Amniotic epithelial cell (primary cell): ENCODE measurements around the gene IP6K1.
A peak's percentile ranks its signal among the peaks of the same experiment; 100 is the strongest.
"Not testable (repeated sequence)": the region's sequence is repeated elsewhere in the genome, so short reads cannot be mapped to it uniquely, and the experiment has no call there.

Experiments used
- DNase-seq: peaks from one replicate; pipeline ENCODE4 v3.0.0-alpha.2; 2010; ENCODE audit warnings: low read depth

Gene IP6K1

DNA sequence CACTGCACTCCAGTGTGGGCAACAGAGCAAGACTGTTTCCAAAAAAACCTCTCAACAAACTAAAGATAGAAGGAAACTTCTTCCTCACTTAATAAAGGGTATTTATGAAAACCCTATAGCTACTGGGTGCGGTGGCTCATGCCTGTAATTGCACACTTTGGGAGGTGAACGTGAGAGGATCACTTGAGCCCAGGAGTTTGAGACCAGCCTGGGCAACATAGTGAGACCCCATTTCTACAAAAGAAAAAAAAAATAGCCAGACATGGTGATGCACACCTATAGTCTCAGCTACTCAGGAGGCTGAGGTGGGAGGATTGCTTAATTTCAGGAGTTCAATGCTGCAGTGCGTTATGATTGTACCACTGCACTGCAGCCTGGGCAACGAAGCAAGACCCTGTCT, 22.4 kb downstream of the IP6K1 start:
- no peak for DNase-seq

DNA sequence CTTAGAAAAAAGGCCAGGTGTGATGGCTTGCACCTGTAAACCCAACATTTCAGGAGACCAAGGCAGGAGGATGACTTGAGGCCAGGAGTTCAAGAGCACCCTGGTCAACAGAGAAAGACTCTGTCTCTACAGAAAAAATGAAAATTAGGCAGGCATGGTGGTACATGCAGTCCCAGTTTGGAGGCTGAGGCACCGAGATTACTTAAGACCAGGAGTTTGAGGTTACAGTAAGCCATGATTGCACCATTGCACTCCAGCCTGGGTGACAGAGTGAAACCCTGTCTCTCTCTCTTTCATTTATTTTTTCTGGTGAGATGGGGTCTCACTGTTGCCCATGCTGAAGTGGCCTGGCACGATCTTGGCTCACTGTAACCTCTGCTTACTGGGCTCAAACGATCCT, 24.7 kb downstream of the IP6K1 start:
- peak; percentile 61 for DNase-seq

DNA sequence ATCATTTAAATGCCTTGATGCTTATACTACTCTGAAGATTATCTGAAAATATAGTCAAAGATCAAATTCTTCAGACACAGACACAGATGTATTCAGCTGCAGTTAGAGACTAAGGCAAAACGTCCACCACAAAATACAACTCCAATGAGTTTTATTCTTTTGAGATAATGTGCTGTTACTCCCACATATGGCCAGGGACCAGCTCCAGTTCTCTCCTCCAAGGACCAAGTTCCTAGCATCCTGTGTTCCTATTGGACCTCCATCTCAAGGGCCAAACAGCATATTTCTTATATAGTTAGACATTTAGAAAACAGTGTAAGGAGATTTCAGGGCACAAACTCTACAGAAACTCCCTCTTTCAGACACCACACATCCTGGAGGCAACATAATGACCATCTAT, 27.1 kb downstream of the IP6K1 start:
- DNase-seq: peak; percentile 69

DNA sequence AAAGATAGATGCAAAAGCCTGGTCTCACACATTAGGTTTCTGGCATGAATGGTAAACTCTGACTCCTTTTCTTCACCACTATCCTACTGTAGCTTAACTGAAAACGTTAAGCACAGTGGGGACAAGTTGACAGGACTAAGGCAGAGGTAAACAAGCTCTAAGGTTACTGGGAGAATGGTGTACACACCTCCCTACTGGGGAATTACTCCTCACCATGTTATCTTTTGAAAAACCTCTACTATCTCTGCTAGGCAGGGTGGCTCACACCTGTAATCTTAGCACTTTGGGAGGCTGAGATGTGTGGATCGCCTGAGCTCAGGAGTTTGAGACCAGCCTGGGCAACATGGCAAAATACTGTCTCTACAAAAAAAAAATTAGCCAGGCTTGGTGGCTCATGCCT, 29.1 kb downstream of the IP6K1 start:
- no peak for DNase-seq

DNA sequence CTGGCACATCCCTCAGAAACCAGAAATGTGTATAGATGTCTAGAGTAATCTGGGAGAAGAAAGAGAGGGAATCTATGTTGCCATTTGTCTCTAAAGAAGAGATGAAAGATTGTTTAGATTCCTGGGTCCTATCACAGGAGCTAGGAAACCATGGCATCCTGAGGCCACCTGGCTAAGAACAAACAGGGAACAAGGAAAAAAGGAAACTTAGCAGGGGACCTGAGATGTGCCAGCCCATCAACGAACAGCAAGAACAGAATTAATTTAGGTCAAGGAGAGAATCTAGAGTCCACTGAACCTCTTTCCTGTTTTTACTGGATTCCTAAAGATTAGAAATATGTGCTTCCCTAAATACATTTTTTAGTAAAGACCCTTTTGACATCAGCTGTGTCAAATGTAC, 30.3 kb downstream of the IP6K1 start:
- no peak for DNase-seq

DNA sequence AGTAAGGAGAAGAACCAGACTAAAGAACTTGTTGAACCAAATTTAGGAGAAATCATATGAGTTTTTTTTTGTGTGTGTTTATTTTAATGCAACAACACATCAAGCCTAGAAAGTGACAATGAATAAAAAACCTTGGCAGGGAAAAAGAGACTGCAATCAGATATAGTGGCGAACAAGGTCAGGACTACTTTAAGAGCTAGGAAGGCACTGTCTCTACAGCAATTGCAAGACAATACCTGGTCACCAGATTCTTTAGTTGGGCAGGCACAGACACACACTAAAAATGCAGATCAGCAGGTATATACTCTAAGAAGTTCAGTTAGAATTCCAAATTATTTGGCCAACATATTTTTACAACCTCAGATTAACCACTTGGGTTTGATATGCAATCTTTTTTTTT, 31.8 kb downstream of the IP6K1 start:
- no peak for DNase-seq

DNA sequence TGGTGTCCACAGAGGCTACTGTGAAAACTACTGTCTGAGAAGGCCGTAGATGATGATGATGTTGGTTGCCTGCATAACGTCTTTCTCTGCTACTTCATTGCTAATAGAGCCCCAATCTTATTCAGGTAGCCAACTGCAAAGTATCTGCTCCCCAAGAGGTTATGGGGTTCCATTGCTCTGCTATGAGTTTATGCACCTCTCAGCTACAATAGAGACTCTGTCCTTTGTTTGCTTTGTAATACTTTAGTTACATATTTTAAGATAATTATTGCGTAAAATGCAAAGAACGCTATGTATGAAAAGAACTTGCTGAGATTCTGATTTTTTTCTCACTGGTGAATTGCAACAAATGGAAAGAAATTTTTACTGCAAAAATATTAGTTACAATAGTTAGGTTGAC, 34.8 kb downstream of the IP6K1 start:
- no peak for DNase-seq

DNA sequence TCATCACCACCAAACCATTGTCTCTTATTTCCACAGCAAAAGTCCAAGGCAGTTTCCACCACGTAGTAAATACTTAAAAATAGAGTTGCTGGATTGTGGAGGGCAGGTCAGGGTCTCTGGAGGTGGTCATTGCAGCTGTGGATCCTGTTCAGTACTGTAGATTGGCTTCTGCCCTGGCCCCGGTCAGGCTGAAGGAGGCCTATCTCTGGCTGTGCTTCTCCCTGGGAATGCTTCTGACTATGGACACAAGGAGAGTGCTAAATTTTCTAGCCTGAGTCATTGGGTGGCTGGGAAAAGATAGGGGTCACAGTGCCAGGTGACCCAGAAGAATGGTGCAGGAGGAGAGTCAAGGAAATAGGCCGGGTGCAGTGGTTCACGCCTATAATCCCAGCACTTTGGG, 36.3 kb downstream of the IP6K1 start:
- no peak for DNase-seq

DNA sequence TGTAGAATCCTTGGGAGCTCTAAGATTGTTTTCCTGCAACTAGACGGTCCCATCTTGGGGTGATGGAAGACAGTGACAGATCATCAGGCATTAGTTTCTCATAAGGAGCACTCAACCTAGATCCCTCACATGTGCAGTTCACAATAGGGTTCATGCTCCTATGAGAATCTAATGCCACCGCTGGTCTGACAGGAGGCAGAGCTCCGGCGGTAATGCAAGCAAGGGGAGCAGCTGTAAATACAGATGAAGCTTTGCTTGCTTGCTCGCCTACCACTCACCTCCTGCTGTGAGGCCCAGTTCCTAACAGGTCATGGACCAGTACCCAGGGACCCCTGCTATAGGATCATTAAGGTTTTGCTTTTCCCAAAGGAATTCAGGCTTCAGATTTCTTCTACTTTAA, 37.5 kb downstream of the IP6K1 start:
- not testable (repeated sequence) for DNase-seq

DNA sequence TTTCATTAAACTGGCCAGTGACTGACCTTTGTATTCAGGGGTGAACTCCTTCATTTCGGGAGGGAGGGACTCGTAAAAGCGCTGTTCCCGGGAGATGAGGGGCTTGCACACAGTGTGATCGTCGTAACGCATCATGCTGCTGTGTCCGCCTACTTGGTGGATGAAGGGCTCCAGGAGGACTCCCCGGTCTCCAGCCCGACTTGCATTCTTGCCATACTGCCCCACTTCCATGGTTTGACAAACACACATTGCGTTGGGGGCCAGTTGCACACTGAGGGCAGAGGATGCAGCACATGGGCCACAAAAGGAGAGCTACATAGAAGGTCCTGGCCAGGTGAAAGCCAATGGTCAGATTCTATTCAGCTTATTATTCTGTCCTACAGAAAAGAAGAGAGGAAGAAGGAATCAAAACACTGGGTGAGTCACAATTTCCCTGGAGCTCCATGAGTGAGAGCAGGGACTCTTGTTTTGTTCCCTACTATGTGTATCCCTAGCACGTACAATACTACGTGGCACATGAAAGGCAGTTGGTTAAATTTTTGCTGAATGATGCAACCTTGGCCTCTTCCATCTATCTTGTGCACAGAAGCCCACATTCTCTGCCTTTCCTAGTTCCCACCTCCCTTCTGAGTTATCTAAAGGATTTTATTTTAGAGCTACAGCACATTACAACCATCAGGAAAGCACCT, 38.4 kb downstream of the IP6K1 start:
- peak; percentile 86 for DNase-seq

DNA sequence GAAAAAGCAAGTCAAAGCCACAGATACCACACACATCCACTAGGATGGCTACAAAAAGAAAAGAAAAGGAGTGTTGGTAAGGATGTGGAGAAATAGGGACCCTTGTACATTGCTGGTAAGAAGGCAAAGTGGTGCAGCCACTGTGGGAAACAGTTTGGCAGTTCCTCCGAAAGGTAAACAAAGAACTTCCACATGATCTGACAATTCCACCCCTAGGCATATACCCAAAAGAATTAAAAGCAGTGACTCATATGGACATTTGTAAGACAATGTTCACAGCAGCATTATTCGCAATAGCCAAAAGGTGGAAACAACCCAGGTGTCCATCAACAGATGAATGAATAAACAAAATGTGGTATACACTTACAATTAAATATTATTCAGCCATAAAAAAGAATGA, 40.4 kb downstream of the IP6K1 start:
- DNase-seq: peak; percentile 17

DNA sequence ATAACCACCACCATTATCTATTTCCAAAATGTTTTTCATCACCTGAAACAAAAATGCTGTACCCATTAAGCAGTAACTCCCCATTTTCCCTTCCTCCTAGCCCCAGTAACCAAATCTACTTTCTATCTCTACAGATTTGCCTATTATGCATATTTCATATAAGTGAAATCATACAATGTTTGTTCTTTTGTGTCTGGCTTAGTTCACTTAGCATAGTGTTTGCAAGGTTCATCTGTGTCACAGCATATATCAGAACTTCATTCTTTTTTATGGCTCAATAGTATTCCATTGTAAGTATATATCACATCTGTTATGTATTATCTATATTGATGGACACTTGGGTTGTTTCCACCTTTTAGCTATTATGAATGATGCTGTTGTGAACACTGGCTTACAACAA, 45.9 kb downstream of the IP6K1 start:
- DNase-seq: no peak

DNA sequence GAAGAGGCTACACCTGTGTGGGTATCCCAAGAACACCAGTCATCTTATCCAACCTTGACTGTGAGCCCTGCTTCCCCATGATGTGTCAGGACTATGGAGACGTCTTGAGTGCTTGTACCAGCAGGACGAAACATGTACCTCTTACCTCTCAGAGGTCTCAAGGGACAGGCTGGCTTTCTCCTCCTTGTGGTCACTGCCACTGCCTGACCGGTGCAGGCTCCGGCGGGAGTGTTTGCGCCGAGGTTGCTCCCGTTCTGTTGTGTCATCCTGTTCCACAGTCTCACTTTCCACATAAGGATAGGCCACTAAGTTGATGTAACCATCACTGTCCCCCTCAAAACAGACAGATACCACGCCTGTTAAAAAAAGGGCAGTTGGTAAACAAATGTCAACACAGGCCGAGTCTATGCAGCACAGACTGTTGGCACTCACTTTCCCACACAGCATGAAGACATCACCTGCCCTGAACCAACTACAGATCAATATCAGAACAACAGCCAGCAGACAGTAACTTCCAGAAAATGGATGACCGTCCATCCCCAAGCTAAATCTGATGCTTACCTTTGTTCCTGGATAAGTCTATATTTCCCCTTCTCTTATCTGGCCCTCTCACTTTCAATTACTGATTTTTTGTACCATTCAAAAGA, 48.2 kb downstream of the IP6K1 start:
- DNase-seq: no peak

DNA sequence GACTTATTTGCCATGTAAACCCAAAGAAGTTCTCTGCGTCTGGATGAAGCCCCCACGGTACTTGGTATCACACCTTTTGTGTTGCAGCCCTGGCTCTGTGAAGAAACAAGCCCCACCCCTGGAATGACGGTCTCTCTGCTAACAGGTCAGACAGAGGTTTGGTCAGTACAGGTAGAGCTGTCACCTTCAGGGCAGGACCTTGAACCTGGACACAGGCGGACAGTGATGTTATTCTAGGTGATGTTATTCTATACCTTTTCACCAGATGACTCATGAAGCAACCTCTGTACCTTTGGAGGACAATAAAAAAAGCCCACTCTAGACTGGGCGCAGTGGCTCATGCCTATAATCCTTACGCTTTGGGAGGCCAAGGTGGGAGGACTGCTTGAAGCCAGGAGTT, 51.6 kb downstream of the IP6K1 start:
- no peak for DNase-seq

DNA sequence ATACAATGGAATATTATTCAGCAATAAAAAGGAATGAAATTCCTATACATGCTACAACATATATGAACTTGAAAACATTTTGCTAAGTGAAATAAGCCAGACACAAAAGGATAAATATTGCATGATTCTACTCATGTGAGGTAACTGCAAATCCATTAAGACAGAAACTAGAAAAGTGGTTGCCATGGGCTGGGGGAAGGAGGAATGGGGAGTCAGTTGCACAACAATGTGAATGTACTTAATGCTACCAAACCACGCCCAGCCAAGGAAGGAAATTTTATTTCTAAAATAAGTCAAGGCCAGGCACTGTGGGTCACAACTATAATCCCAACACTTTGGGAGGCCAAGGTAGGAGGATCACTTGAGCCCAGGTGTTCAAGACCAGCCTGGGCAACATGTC, 52.8 kb downstream of the IP6K1 start:
- DNase-seq: peak; percentile 73

DNA sequence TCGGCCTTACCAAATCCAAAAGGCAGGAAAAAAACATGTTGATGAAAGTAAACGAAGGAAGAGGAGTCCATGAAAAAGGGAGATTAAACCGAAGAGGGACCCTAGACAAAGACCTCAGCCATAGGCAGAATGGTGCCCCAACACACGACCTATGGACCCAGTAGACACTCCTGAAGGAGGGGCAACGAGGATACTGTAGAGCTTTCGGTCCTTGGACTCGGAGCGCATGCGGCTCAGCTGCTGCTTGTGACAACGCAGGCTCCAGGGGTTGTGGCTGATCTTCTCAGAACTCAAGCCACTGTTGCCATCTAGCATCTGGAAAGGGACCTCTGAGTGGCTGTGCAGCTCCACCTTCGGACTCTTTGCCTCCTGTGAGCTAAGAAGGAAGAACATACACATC, 53.7 kb downstream of the IP6K1 start:
- no peak for DNase-seq

DNA sequence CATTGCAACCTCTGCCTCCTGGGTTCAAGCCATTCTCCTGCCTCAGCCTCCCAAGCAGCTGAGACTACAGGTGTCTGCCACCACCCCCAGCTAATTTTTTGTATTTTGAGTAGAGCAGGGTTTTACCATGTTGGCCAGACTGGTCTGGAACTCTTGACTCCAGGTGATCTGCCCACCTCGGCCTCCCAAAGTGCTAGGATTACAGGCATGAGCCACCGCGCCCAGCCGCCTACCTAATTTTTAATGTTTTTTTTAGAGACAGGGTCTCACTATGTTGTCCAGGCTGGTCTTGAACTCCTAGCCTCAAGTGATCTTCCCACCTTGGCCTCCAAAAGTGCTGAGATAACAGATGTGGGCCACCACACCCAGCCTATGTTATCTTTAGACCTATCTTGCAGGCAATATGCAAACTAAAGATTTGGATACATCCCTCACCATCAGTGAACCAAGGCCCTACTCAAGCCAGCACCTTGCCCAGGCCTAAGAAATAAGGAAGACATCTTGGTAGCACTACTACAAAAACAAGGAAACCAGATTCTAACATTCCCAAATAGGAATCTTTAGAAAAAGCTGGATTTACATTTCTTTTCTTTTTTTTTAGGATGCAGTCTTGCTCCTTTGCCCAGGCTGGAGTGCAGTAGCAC, 56.3 kb downstream of the IP6K1 start:
- no peak for DNase-seq

DNA sequence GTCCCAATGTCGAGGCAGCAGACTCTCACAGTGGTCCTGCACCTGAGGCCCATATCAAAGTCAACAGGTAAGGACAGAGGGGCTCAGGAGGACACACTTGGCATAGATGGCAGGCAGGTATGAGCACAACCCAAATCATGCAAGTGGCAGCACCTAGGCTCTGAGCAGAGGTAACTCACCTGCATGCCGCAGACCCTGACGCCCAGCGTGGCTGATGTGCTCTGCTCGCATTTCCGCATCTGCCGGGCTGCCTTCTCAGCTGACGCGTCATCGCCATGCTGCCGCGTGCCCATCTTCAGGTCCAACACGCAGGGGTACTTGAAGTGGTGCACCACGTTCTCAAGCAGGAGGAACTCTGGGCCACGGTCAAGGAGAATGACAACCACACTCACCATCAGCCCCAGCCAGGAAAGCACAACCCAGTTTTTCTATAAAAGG, 58.4 kb downstream of the IP6K1 start:
- no peak for DNase-seq

DNA sequence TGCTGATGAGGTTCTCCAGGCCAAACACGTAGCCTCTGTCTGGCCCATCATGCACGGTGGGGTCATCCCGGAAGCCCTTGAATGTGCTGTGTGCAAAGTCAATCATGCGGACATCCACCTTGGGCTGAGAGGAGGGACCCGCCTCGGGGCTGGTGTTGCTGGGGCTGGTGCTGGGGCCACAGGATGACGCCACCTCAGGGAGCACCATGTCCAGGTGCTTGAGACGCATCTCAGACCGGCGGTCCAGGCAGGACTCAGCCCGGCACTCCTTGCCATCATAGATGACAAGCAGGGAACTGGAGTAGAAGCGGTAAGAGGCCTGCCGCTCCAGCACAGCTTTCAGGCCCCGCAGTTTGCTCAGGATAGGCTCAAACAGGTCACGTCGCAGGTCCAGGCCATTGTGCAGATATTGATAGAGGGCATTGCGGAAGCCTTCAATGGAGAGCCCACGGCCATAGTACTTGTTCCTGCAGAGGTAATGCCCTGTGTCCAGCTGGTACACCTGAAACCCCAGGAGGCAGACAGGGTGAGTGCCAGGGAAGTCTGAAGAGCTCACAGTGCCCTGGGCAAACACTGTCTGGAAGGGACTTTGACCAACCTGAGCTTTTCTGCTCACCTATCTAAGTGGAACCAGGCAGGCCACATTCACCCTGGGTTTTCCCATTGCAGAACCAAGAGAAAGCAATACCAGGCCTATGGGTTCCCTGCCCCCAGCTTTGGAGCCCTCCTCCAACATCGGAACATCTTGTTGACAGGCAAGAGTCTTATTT, 59.0 kb downstream of the IP6K1 start:
- no peak for DNase-seq

DNA sequence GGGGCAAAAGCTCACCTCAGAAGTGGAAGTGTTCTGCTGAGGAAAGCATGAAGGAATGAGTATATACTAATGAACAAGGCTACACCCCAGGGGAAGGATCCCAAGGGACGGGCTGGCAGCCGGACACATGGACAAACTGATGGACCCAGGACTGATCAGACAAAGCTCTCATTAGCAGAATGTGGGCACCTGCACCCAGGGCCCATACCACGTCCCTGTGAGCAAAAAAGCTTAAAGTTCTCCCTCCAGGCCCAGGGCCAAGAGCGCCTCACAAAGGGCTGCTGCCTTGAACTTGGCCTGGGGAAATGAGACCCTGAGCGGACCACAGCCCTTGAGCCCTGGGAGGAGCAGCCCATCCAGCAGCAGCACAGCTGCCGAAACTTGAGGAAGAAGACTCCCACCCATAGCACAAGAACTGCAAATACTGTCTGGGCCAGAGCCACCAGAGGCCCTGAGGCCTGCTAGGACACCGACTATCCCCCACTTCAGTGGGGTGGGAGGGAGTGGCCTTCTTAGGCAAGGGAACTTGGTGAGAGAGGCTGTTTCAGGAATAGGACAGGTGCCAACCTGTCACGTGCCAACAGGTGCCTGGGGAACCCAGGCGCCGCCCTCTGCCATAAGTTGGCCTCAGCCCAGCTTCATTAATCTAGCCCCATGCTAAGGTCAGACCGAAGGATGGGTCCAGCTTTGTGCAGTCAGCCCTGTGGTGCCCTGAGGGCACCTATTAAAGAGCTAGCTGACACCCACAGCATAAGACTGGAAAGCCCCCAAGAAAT, 60.2 kb downstream of the IP6K1 start:
- DNase-seq: no peak

DNA sequence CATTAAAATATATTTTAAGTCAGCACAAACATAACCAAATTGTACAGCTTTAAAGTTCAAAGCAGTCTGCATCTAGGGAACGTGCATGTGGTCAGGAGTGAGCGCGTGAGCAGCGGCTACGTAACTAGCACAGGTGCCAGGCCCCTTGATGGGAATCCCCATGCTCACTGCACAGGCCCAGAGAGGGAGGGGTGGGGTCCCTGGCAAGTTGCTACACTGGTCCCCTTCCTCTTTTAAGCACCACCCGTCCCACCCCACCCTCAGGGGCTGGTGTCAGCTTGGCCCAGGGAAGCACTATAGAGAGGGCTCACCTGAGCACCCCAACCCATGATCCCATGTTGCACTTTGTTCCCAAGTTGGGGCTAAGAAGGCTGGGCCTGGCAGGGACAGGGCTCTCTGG, 61.8 kb downstream of the IP6K1 start:
- DNase-seq: peak; percentile 22
